ENCODE results near the gene LASP1NB.
"Not testable (repeated sequence)": the region's sequence is repeated elsewhere in the genome, so short reads cannot be mapped to it uniquely, and the experiment has no call there.

LASP1NB gene

DNA sequence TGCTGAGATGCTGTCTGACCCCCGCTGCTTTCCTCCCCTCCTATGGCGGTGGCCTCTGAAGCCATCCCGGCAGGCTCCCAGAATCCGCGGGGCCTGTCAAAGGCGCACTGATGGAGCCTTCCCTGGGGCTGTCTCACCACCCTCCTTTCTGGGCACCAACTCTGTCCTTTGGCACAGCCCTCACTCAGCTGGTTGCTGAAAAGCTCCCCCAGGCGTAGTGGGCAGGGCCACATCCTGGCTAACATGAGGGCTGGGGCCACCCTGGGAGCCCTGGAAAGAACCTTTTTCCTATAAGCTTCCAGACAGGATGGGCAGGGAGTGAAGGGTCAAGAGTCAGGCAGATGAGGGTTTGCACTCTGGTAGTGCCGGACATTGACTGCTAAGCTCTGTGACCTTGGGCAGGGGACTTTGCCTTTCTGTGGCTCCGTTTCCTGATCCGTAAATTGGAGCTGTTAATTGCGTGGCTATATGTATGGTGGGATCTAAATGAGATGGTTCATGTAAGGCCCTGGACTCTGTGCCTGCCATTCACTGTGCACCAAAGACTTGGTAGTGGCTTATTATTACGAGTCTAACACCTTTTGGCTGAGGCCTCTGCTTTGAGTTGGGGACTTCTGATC lies 27.6 kb upstream of the LASP1NB start:
- no peak for DNase-seq

DNA sequence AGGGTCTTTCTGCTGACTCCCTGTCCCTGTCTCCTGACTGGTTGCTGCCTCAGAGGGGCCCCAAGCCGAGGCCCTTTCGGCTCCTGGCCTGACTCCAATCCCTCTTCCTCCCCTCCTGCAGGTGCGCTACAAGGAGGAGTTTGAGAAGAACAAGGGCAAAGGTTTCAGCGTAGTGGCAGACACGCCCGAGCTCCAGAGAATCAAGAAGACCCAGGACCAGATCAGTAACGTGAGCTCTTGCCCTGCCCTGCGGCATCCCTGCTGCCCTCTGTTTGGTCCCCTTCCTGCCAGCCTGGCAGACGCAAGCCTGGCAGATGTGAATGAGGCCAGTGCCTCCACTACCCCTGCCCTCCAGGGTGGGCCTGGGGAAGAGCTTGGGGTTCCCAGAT lies 27.1 kb upstream of the LASP1NB start:
- DNase-seq, result no peak

DNA sequence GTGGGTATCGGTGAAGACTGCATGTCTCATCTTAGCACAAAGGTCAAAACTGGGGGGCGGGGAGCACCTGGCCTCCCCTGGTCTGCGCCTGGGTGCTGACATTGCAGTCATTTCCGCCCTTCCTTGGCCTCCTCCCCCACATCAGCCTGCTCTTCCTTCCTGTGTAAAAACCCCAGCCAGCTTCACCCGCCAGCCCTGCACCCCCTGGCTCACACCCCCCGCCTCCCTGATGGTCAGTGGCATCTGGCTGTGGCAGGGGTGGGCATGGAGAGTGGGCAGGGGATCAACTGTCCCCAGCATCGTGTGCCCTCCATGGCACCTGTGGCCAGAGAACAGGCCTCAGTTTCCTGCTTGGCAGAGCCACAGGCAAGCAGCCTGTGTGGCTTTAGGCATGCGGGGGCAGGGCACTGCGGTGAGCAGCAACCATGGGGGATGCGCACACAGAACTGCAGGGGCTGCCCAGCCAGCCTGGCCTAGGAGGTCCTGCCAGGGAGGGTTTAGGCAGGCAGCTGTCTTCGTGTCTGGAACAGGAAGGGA lies 26.5 kb upstream of the LASP1NB start:
- peak; percentile 84 for DNase-seq

DNA sequence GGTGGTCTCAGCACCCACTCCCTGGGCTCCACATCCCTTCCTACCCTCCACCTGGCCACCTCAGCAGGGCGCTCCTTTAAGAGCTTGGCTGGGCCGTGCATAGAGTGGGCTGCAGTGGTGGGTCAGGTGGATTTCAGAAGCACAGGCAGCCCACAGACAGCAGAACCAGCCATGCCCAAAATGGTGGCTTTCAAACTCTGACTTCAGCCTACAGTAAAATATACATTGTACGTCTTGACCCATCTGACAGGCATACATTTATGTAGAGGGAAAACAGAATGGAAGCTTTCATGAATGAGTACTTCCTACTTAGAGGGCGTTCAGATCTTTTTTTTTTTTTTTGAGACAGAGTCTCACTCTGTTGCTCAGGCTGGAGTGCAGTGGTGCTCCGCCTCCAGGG lies 26.0 kb upstream of the LASP1NB start:
- DNase-seq, result no peak

DNA sequence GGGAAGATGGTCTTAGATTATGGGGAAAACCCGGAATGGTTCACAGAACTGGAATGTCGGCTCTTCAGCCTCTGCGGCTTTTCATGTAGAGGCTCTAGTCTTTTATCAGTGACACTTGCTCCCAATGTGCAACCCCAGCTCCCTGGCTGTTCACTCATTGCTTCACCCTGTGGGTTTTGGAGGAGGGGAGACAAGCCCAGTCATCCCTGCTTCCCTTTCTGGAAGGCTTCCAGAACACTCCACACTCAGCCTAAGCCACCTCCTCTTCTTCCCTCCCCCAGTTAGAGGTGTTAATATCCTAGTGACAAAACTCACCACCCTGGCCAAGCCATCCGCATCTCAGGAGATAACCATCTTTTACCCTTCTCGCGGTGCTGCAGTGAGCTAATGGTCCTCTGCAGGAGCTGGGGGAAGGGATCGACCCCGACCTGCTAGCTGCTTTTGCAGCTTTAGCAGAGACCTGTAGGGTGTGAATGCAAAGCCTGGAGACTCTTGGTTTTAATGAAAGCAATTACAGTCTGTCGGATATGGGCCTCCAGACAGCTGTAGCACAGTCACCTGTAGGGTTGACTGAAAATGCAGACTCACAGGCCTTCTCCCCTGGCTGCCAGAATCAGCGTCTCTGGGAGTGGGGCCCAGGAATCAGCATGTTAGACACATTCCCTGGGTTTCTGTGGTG lies 24.3 kb upstream of the LASP1NB start:
- DNase-seq, result peak; percentile 45

DNA sequence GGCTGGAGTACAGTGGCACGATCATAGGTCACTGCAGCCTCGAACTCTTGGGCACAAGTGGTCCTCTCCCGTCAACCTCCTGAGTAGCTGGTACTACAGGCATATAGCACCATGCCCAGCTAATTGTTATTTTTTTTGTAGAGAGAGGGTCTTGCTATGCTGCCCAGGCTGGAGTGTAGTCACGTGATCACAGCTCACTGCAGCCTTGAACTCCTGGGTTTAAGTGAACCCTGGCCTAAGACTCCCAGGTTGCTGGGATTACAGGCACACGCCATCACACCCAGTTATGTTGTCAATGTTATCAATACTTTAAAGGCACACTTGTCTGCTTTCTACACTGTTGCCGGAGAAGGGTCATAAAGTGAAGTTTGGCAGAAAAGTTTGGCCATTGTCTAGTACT lies 22.0 kb upstream of the LASP1NB start:
- no peak for DNase-seq

DNA sequence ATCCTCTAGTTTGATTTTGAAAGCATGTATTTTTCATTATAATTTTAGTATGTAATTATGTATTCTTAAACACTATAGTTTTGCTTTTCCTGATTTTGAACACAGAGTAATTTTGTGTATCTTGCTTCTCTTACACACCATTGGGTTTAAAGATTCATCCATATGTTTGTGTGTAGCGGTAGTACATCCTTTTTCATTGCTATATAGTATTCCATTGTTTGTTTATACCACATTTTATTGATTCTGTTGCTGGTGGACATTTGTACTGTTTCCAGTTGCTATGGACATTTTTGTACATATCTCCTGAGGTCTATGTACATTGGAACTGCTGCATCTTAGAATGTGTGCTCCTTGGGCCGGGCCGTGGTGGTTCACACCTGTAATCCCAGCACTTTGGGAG lies 20.5 kb upstream of the LASP1NB start:
- DNase-seq, result no peak

DNA sequence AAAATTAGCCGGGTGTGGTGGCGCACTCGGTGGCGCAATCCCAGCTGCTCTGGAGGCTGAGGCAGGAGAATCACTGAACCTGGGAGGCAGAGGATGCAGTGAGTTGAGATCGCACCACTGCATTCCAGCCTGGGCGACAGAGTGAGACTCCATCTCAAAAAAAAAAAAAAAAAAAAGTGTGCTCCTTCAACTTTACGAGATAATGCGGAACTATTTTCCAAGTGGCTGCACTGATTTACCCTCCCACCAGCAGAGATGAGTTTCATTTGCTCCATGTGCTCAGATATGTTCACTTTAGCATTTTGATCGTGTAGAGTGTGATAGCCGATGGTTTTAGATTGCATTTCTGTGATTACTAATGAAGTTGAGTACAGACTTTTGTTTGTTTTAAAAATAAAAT lies 20.0 kb upstream of the LASP1NB start:
- no peak for DNase-seq

DNA sequence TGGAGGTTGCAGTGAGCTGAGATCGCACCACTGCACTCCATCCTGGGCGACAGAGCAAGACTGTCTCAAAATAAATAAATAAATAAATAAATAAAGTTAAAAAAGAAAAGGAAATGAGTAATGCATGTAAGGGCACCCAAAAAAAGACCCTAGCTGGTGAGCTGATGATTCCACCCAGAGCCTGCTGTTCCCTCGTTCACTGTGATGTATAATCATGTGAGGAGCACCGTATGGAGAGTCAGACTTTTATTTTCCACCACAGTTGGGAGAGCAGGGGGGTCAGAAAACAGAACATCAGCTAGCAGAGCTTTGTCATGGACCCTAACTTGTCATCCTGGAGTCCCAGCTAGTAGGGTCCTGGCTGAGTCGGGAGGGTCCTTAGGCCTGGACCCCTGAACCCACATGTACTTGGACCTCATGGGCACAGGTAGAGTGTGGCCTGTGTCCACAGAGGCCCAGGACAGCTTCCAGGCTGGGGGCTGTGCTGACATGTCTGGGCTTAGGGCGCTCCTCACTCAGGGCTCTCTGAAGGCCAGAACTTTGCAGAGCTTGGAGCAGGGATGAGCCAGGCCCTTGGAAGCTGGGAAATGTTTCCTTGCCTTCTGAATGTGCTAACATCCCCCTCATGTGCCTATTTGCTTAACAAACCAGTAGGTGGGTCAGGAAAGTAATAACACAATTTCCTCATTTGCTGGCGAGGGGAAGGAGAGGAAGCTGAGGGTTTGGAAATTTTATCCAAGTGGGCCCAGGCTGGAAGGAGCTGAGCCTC lies 18.8 kb upstream of the LASP1NB start:
- no peak for DNase-seq

DNA sequence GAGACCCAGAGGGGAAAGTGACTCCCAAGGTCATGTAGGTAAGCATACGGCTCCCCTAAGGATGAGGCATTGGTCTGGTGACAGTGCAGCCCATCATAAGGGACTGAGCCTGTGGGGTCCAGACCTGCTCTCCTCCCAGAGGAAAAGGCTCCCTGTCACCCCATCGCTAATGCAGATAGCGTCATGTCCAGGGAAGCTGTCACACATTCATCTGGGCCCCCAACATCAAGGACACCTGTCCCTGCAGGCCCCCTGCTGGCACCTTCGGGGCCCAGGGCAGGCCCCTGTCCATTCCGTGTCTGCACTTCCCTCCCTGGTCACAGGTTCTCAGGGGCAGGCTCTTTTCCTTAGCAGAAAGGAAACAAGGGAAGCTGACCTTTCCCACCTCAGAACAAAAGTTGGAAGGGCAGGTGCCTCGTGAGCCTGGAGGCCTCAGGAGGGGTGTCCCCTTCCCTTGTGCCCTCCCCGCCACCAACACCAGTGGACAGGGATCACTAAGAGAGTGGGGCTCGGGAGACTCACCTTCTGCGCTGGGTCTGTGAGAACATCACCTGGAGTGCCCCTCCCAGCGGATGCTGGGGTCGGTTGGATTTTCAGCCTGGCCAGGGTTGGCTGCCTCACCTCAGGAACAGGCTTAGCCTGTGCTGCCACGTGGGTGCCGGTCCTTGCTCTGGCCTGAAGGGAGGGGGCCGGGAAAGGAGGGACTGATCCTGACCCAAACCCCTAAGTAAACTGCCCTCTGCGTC lies 17.3 kb upstream of the LASP1NB start:
- DNase-seq, result no peak

DNA sequence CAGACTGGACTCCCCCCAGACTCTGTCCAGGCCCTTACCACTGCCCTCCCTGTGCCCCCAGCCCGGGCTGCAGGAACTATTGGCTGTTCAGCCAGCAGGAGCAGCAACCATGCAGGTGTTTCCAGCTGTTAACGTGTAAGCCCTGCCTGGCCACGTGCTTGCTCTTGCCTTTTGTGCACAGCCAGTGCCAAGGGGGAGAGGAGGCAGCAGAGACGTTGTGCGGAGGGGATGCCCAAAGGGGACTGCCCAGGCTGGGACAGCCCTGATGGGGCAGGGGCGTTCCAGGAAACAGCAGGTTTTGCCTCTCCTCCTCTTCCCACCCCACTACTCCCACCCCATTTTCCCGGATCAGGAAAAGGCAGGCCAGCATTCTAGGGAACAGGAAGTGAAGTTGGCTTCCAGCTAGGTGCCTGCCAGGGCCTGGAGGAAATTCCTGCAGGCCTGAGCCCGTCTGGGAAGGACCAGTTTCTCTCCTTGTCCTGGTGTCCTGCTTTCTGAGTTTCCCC lies 16.7 kb upstream of the LASP1NB start:
- DNase-seq, result no peak

DNA sequence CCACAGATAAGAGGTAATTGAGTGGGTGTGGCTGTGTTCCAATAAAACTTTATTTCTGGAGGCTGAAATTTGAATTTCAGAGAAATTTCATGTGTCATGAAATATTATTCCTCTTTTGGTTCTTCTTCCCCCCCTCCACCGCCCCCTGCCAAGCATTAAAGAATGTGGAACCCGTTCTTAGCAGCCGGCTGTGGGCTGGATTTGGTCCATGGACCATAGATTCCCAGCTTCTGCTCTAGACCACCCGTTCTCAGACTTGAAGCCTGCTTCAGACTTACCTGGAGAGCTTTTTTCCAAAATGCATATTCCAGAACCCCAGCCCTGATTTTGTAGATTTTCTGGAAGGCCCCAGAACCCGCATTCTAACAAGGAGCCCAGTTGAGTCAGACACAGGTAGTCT lies 15.1 kb upstream of the LASP1NB start:
- no peak for DNase-seq

DNA sequence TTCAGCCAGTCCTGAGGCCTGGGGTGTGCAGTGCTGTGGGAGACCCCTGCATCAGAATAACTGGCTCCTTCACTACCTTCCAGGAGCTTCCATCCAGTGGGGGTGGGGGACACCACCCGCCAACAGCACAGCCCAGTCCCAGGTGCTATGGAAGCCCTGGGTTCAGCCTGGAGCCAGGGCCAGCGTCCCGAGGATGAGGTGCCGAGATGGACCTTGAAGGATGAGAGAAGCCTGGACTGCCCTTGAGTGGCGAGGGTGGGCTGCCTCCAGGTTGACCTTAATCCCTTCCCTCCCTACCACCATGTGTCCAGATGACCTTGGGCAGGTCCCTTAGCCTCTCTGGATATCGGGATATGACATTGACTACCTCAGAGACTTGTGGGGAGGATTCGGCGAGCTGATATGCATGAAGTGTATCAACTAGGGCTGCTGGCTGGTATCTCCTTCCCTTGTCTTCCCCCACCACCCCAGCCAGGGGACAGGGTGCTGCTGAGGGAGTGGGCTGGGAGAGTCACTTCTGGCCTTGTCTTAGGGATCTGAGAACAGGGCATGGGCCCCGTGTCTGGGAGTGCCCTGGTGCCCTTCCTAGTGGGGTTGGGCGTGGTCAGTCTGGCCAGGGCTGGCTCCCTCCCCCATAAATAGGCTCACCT lies 14.2 kb upstream of the LASP1NB start:
- no peak for DNase-seq

DNA sequence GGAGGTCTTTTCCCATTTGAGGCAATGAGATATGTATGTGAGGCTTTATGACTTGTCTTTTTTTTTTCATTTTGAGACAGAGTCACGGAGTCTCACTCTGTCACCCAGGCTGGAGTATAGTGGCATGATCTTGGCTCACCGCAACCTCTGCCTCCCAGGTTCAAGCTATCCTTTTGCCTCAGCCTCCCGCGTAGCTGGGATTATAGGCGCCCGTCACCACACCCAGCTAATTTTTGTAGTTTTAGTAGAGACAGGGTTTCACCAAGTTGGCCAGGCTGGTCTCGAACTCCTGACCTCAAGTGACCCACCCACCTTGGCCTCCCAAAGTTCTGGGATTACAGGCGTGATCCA lies 13.7 kb upstream of the LASP1NB start:
- not testable (repeated sequence) for DNase-seq

DNA sequence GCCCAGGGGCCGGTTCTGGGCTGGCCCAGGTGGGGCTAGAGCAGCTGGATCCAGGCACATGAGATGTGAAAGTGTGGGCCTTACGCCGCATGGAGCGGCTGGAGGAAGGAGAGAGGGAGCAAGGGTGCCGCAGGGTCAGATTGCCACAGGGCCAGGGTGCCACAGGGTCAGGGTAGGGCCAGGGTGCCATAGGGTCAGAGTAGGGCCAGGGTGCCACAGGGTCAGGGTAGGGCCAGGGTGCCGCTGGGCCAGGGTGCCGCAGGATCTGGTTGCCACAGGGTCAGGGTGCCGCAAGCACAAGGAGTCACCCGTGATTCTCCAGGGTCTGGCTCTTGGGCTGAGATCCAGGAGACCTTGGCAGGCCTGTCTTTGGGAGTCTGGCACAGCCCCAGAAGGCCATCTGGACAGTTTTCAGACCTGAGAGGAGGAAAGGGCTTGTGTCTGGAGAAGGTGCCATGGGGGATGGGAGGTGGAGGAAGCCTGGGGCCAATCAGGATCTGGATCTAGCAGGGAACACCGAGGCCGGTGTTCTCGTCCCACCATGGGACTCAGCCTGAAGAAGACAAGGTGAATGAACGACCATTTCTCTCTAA lies 13.1 kb upstream of the LASP1NB start:
- no peak for DNase-seq

DNA sequence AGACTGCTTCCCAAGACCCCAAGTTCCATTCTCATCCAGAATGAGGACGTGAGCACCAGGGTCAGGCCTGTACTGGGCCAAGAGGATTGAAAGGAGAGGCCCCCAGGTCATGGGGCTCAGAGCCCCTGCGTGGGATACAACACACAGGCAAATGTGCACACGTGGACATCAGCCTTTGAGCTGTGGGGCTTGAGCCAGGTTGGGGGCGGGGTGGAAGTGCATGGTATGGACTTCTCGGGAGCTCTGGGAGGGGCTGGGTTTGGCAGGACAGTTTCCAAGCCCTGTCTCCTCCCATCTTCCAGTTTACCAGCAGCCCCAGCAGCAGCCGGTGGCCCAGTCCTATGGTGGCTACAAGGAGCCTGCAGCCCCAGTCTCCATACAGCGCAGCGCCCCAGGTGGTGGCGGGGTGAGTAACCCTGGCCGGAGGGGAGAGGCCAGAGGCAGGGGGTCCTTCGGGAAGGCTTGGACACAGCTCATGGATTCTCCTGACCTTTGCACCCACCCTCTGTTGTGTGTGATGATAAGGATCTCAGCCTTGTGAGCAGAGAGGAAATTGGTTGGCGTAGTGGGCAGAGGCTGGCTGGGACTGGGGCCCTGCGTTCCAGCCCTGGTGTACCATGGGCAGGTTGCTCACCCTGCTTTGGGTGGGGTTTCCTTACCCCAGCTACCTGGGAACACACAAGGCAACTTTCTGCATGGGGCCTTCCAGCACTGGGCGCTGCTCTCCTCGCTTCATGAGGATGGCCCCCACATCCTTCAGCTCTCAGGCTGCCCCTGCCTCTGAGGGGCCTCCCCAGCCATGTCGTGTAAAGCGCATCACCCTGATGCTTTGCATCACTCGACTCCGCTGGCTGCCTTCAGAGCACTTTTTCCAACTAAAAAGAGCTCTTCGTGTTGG lies 10.4 kb upstream of the LASP1NB start:
- DNase-seq, result no peak

DNA sequence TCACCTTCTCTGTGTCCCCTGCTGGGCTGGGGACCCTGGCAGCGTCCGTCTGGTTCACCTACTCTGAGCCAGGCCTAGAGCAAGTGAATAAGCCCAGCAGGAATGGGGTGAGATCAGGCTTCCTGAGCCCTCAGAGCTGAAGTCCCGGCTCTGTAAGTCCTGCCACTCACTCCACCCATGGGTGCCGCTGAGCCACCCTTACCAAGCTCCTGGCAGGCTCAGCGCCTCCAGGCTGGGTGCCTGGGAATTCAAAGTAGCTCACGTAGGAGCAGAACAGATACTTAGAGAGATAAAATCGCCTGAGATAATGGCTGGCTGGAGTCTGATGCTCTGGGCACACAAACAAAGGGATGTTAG lies 9.8 kb upstream of the LASP1NB start:
- no peak for DNase-seq

DNA sequence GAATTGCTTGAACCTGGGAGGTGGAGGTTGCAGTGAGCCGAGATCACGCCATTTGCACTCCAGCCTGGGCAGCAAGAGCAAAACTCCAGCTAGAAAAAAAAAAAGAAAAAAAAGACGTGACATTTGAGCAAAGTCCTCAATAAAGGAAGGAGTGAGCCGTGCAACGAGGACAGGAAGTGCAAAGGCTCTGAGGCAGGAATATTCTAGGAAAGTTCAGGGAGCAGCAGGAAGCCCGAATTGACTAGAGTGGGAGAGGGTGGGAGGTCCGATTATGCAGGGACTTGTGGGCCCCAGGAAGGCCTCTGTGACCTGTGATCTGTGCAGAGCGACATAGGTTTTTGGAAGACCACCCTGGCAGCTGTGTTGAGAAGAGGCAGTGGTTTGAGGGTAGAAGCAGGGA lies 8.6 kb upstream of the LASP1NB start:
- no peak for DNase-seq

DNA sequence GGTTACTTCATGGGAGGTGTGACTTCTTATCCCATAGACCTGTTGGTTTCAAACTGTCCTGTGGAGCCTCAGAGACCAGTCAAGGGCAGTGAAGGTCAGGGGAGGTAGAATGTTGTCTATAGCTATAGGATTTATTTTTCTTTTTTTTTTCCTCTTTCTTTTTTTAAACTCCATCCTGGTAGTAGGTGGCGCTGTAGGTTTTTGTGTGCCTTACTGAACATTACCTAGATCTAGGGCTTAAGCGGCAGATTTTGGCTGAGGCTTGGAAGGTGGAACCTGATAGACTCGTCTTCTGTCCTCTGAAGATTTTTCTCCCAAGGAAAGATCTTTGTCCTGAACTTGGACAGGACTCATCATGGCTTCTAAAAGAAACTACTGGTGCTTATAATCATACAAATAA lies 8.2 kb upstream of the LASP1NB start:
- no peak for DNase-seq

DNA sequence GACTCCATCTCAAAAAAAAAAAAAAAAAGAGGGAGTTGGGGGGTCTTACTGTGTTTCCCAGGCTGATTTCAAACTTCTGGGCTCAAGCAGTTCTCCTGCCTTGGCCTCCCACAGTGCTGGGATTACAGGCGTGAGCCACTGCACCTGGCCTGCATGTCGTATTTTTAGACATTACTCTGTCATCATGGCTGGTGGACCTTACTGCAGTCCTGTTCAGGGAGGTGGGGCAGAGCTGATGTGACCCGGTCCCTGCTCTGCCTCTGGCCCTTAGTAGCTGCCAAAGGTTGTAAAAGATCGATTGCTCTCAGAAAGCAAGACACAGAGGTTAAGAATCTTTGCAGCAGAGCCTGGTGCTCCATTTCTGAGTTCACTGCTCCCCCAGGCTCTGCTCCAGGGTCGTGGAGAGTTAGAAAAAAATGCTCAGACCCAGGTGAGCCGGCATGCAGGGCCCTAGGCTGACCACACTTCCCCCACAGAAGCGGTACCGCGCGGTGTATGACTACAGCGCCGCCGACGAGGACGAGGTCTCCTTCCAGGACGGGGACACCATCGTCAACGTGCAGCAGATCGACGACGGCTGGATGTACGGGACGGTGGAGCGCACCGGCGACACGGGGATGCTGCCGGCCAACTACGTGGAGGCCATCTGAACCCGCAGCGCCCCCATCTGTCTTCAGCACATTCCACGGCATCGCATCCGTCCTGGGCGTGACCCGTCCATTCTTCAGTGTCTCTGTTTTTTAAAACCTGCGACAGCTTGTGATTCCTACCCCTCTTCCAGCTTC lies 7.1 kb upstream of the LASP1NB start:
- DNase-seq, result no peak

Data from CD4-positive, alpha-beta T cell treated with Interferon gamma for 1 hour (primary cell).